Activated naive CD4-positive, alpha-beta T cell treated with anti-CD3 and anti-CD28 coated beads, Interleukin-2, amount 50 U/mL, for 72 hours (primary cell): Measurements from ENCODE around the gene MYO1E. TPM values are rescaled to one million over a fixed set of nuclear protein-coding genes. Genes with fewer than 3 reads are reported as not detected.

ENCODE experiments used
- ATAC-seq, 2 donors: fragments of 150-1000 bp; cut with Tn5 transposase; 2 replicates each; pipeline ENCODE4 v1.10.0; 2021; ENCODE audit warnings: mild to moderate bottlenecking in 2 of 2, moderate library complexity in 2 of 2
- DNase-seq, 2 donors: peaks; one replicate each; pipeline ENCODE4 v3.0.0; 2021 to 2022; ENCODE audit warnings: low spot score in 2 of 2
- H3K27ac Mint-ChIP-seq, 2 donors: one replicate each; pipeline ENCODE4 v1.8.0; 2022; ENCODE audit warnings: mild to moderate bottlenecking in 2 of 2, mixed read lengths in 2 of 2
- H3K36me3 Mint-ChIP-seq, 2 donors: one replicate each; pipeline ENCODE4 v1.8.0; 2022; ENCODE audit warnings: mixed read lengths in 2 of 2
- H3K9me3 Mint-ChIP-seq, 2 donors: one replicate each; pipeline ENCODE4 v1.8.0; 2022; ENCODE audit warnings: mixed read lengths in 2 of 2
- total RNA-seq, 2 donors: library from RNA; stranded (reverse); gene quantifications; one replicate each; pipeline ENCODE4 v1.2.3, GENCODE V29; 2022

The MYO1E gene
- total RNA-seq, 2 donors from 2014 or later, result 2.1 to 42.0 TPM

GRCh38 chr15:59116141-59116540 lies 256.5 kb downstream of the MYO1E start:
- Mint-ChIP-seq H3K36me3 (peaks cover 11 to 49% of the 10 kb centered on the region in 2 donors), H3K27ac (no peak overlapping the region), H3K9me3 (no peaks in the 10 kb centered on the region)
- no peak for DNase-seq
- no peak for ATAC-seq

GRCh38 chr15:59115047-59115446 lies 257.6 kb downstream of the MYO1E start:
- H3K27ac Mint-ChIP-seq, result no peak overlapping the region
- H3K36me3 Mint-ChIP-seq, result peaks cover 11 to 53% of the 10 kb centered on the region in 2 donors

GRCh38 chr15:59111251-59111650 lies 261.4 kb downstream of the MYO1E start:
- peak overlapping the region in 1 of 2 donors; percentile 87 for H3K27ac Mint-ChIP-seq
- no peak for ATAC-seq
- H3K9me3 Mint-ChIP-seq, result no peaks in the 10 kb centered on the region
- H3K36me3 Mint-ChIP-seq, result peaks cover 11 to 52% of the 10 kb centered on the region in 2 donors
- DNase-seq, result no peak

More at GRCh38 chr15:59115047-59115446, 257.6 kb downstream of the MYO1E start:
- H3K9me3 Mint-ChIP-seq, result no peaks in the 10 kb centered on the region
- no peak for DNase-seq
- ATAC-seq, result no peak

DNA sequence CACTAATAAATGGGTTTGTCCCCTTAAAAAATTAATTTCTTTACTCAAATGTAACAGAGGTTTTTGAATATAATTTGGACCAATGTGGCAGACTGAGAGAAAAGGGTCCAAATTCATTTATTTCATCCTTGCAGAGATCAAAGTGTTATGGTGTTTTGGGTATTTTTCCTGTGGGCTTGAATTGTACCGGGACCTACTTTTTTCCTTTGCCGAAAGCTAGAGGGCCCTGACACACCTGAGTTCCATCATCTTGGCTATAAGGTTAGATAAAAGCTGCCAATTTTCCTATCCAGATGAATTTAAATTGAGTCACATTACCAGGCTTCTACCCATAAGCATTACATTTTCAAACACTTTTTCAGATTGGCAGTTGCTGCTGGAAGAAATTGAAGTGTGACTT lies 266.8 kb downstream of the MYO1E start:
- H3K9me3 Mint-ChIP-seq, result no peaks in the 10 kb centered on the region
- H3K36me3 Mint-ChIP-seq, result peaks cover 8 to 35% of the 10 kb centered on the region in 2 donors
- H3K27ac Mint-ChIP-seq, result peak overlapping the region; percentile 92 to 99

GRCh38 chr15:59104912-59105732 lies 267.5 kb downstream of the MYO1E start, which contains the start of gene CCNB2:
TSS of gene CCNB2 (plus strand) at chr15:59105146. CDS start at chr15:59105269, 123 bp downstream.
- H3K36me3 Mint-ChIP-seq, result peaks cover 8 to 32% of the 10 kb centered on the region in 2 donors
- ATAC-seq, result peak; percentile 99
- peak within 1 kb of the TSS; percentile 92 to 99 for H3K27ac Mint-ChIP-seq
- peak; percentile 79 to 87 for DNase-seq
- H3K9me3 Mint-ChIP-seq, result no peaks in the 10 kb centered on the region

More for the DNA sequence above, 266.8 kb downstream of the MYO1E start:
- no peak for DNase-seq
- ATAC-seq, result no peak

DNA sequence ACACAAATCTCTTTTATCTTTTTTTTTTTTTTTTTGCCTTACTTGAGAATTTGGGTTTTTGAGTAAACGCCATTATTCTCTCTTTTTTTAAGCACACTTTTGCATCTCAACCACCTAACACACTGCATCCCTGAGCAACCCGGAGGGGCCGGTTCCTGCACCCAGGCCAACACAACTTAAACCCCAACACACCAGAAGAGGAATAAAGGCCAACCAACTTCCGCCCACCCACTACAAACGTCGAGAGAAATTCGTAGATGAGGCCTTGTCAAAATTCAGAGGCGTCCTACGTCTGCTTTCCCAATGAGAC lies 268.1 kb downstream of the MYO1E start:
- Mint-ChIP-seq H3K9me3 (no peaks in the 10 kb centered on the region), H3K27ac (peak overlapping the region; percentile 92 to 99)
- ATAC-seq, result no peak

GRCh38 chr15:59099162-59099685 lies 273.4 kb downstream of the MYO1E start:
- DNase-seq, result no peak
- Mint-ChIP-seq H3K27ac (no peak overlapping the region), H3K36me3 (peaks cover 0 to 12% of the 10 kb centered on the region in 2 donors), H3K9me3 (no peaks in the 10 kb centered on the region)
- ATAC-seq, result no peak

More for the DNA sequence above, 268.1 kb downstream of the MYO1E start:
- H3K36me3 Mint-ChIP-seq, result peaks cover 8 to 31% of the 10 kb centered on the region in 2 donors
- DNase-seq, result no peak

DNA sequence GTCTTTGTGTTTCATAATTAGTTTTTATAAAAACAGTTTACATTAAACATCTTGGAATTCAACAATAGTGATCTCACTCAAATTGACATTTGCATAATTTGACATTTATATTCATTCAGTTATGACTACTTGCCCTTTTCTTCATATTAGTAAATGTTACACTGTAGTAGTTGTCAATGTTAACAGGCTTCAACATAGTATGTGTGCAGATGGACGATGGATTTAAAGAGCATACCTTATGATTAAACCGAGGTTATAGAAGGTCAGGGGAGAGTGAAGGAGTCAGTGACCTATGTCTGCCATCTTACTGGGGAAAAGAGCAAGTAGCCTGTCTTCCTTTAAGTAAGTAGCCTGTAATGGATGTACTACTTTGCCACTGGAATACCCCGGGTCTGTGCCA lies 276.2 kb downstream of the MYO1E start:
- no peak for DNase-seq
- ATAC-seq, result no peak
- Mint-ChIP-seq H3K36me3 (peaks cover 0 to 11% of the 10 kb centered on the region in 2 donors), H3K27ac (no peak overlapping the region), H3K9me3 (no peaks in the 10 kb centered on the region)

DNA sequence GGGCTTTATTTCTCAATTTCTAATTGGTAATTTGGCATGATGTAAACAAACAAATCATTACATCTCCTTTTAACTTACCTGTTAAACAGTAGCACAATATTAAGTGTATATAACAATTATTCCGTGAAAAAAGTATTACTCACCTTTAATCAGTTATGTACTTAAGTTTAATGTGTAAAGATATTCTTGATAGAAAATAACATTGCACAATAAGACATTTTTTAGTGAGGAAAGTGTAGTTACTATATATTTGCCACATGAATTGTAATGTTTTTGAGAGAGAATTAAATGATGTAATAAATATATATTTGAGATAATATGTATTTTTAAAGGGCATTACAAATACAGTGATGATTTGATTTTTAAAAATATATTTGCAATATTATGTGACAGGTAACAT lies 278.6 kb downstream of the MYO1E start:
- Mint-ChIP-seq H3K9me3 (no peaks in the 10 kb centered on the region), H3K36me3 (peaks cover 0 to 11% of the 10 kb centered on the region in 2 donors), H3K27ac (no peak overlapping the region)
- DNase-seq (no peak), ATAC-seq (no peak)

GRCh38 chr15:59087731-59088130 lies 284.9 kb downstream of the MYO1E start:
- no peak for DNase-seq
- Mint-ChIP-seq H3K36me3 (peaks cover 0 to 5% of the 10 kb centered on the region in 2 donors), H3K9me3 (no peaks in the 10 kb centered on the region), H3K27ac (peak overlapping the region in 1 of 2 donors; percentile 1)
- ATAC-seq, result no peak

Other genes with a start within 250 kb of the MYO1E start
- not detected for gene LDHAL6B, start 166.0 kb downstream of the MYO1E start, total RNA-seq
- under 1 TPM; 0.09 to 0.41 TPM for gene FAM81A, start 65.3 kb upstream of the MYO1E start, total RNA-seq
- gene GCNT3, start 238.9 kb upstream of the MYO1E start, total RNA-seq, result not detected